ENCODE measurements around the gene CGNL1.

DNA sequence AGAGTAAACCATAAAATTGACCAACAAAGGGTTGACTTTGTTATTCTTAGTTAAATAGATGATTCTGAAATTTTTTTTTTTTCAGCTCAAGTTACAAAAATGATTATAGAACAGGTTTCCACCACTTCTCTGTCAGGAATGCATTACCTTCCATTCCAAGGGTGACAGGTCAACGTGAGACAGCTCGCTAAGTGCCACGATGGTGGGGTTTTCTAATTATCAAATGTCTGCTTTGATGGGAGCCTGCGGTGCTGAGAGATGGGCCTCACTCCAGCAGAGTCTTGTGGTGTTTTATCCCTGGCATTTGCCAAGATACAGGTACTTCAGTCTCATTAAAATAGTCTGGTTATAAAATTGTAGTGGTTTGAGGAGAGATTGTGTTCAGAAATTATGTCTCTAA is 80.3 kb downstream of the CGNL1 start:
- TF ChIP-seq CTCF (conservative IDR thresholded peaks at IDR 0.05) (no peak), EZH2 (IDR thresholded peaks at IDR 0.05; ENCODE audit: low read depth) (no peak)
